ENCODE results near the gene PPP1R14B. TPM values are rescaled to one million over a fixed set of nuclear protein-coding genes. Genes with fewer than 3 reads are reported as not detected.

PPP1R14B gene
- total and polyA plus RNA-seq, 2 of the 13 experiments (the other 11 are each of a cell fraction or from before 2014, with no cell fraction given): 110 to 148 TPM

- TF ChIP-seq ZBTB38 (CRISPR knock-in tag; IDR thresholded peaks at IDR 0.05): 0 out of 2 replicates have a peak, but pooled peaks have one; percentile 31
- TF ChIP-seq ZNF776 (CRISPR knock-in tag; IDR thresholded peaks at IDR 0.05): peak; percentile 55
- peak; percentile 35; the same call in 1 of the 2 replicates for TF ChIP-seq ETV5 (CRISPR knock-in tag; IDR thresholded peaks at IDR 0.05; ENCODE audit: borderline replicate concordance)
- peak; percentile 74 for TF ChIP-seq DRAP1 (CRISPR knock-in tag; IDR thresholded peaks at IDR 0.05)
- 0 out of 2 replicates have a peak, but pooled peaks have one; percentile 39 for TF ChIP-seq POLR2G (IDR thresholded peaks at IDR 0.05; ENCODE audit: low read depth, low read length)
- no peak for TF ChIP-seq MYPOP (CRISPR knock-in tag; IDR thresholded peaks at IDR 0.05)
- TF ChIP-seq KMT2B (CRISPR knock-in tag; IDR thresholded peaks at IDR 0.05): no peak
- no peak for TF ChIP-seq DNMT1 (CRISPR knock-in tag; IDR thresholded peaks at IDR 0.05)
- peak; percentile 50; the same call in 1 of the 2 replicates for TF ChIP-seq GABPB1 (CRISPR knock-in tag; IDR thresholded peaks at IDR 0.05)
- TF ChIP-seq ZNF280D (CRISPR knock-in tag; IDR thresholded peaks at IDR 0.05): no peak
- TF ChIP-seq ZFP36L1 (CRISPR knock-in tag; IDR thresholded peaks at IDR 0.05): no peak
- TF ChIP-seq TMF1 (CRISPR knock-in tag; IDR thresholded peaks at IDR 0.05; ENCODE audit: low read depth): 0 out of 2 replicates have a peak, but pooled peaks have one; percentile 8
- no peak for TF ChIP-seq TP53 (CRISPR knock-in tag; conservative IDR thresholded peaks at IDR 0.05)
- TF ChIP-seq PLRG1 (conservative IDR thresholded peaks at IDR 0.05): no peak
- TF ChIP-seq, protein P1, sequence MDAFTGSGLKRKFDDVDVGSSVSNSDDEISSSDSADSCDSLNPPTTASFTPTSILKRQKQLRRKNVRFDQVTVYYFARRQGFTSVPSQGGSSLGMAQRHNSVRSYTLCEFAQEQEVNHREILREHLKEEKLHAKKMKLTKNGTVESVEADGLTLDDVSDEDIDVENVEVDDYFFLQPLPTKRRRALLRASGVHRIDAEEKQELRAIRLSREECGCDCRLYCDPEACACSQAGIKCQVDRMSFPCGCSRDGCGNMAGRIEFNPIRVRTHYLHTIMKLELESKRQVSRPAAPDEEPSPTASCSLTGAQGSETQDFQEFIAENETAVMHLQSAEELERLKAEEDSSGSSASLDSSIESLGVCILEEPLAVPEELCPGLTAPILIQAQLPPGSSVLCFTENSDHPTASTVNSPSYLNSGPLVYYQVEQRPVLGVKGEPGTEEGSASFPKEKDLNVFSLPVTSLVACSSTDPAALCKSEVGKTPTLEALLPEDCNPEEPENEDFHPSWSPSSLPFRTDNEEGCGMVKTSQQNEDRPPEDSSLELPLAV (CRISPR knock-in tag; conservative IDR thresholded peaks at IDR 0.05; ENCODE audit: low read depth): no peak
- no peak for TF ChIP-seq ZSCAN25 (CRISPR knock-in tag; IDR thresholded peaks at IDR 0.05)
- TF ChIP-seq KDM2A (CRISPR knock-in tag; IDR thresholded peaks at IDR 0.05; ENCODE audit: borderline replicate concordance, low read depth): peak; percentile 64
- TF ChIP-seq FOXK1 (CRISPR knock-in tag; IDR thresholded peaks at IDR 0.05; ENCODE audit: borderline replicate concordance, low read depth): no peak
- no peak for TF ChIP-seq RFX3 (CRISPR knock-in tag; IDR thresholded peaks at IDR 0.05)
- TF ChIP-seq HNRNPL (IDR thresholded peaks at IDR 0.05; ENCODE audit: low read depth, low read length): no peak
- peak; percentile 79; the same call in 1 of the 2 replicates for TF ChIP-seq EED (CRISPR knock-in tag; IDR thresholded peaks at IDR 0.05)
- TF ChIP-seq ZBTB44 (CRISPR knock-in tag; IDR thresholded peaks at IDR 0.05): no peak
These were observed 5.0 kb downstream of the PPP1R14B start (continued) for GRCh38 chr11:64241491-64242374.

Measured in HepG2 (cell line).